Measurements from ENCODE around the gene GSG1L2. TPM values are rescaled to one million over a fixed set of nuclear protein-coding genes. Genes with fewer than 3 reads are reported as not detected.

Gene GSG1L2
- total RNA-seq, 1 donor from 2014 or later: not detected

- no peak overlapping the region for H3K4me3 Mint-ChIP-seq
- no peak overlapping the region for H3K27ac Mint-ChIP-seq
- H3K36me3 Mint-ChIP-seq (ENCODE audit: low read depth): no peaks in the 10 kb centered on the region
- no peak for DNase-seq
- no peaks in the 10 kb centered on the region for H3K27me3 Mint-ChIP-seq
- no peaks in the 10 kb centered on the region for H3K9me3 Mint-ChIP-seq
- H3K4me1 Mint-ChIP-seq: no peaks in the 10 kb centered on the region
- intact Hi-C loops (cut with micrococcal nuclease): no loop called here
Observed at GRCh38 chr17:9814337-9814945, 7.4 kb downstream of the GSG1L2 start.

GRCh38 chr17:9813166-9813565, 8.7 kb downstream of the GSG1L2 start:
- Mint-ChIP-seq H3K27me3 (no peaks in the 10 kb centered on the region), H3K27ac (no peak overlapping the region), H3K4me3 (no peak overlapping the region), H3K9me3 (no peaks in the 10 kb centered on the region), H3K36me3 (ENCODE audit: low read depth) (no peaks in the 10 kb centered on the region), H3K4me1 (no peaks in the 10 kb centered on the region)
- intact Hi-C loops (cut with micrococcal nuclease): no loop called here
- DNase-seq: no peak

GRCh38 chr17:9811537-9811936, 10.3 kb downstream of the GSG1L2 start:
- no peaks in the 10 kb centered on the region for H3K9me3 Mint-ChIP-seq
- no peaks in the 10 kb centered on the region for H3K4me1 Mint-ChIP-seq
- no peak overlapping the region for H3K27ac Mint-ChIP-seq
- no peaks in the 10 kb centered on the region for H3K27me3 Mint-ChIP-seq
- no peak overlapping the region for H3K4me3 Mint-ChIP-seq
- no peak for DNase-seq
- intact Hi-C loops (cut with micrococcal nuclease): no loop called here
- no peaks in the 10 kb centered on the region for H3K36me3 Mint-ChIP-seq (ENCODE audit: low read depth)

DNA sequence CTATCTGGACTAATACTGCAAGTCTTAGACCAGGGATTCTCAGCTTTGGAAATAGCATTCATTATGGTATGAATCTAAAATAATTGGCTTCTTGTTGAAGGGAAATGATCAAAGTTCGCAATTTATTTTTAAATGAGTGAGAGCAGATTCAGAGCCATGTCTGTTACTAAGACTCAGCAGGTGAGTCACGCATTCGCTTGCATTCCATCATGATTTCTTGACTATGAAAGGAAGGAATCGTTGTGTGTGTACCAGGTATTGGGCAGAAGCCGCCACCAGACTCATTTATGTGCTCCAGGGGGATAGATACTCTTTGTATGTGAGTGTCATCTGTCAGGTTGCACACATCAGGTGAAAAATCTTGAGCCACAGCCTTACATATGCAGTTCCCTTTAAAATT, 10.8 kb downstream of the GSG1L2 start:
- no peaks in the 10 kb centered on the region for H3K4me1 Mint-ChIP-seq
- DNase-seq: no peak
- no peaks in the 10 kb centered on the region for H3K27me3 Mint-ChIP-seq
- H3K36me3 Mint-ChIP-seq (ENCODE audit: low read depth): no peaks in the 10 kb centered on the region
- no peak overlapping the region for H3K27ac Mint-ChIP-seq
- no peaks in the 10 kb centered on the region for H3K9me3 Mint-ChIP-seq
- H3K4me3 Mint-ChIP-seq: no peak overlapping the region
- intact Hi-C loops (cut with micrococcal nuclease): no loop called here

DNA sequence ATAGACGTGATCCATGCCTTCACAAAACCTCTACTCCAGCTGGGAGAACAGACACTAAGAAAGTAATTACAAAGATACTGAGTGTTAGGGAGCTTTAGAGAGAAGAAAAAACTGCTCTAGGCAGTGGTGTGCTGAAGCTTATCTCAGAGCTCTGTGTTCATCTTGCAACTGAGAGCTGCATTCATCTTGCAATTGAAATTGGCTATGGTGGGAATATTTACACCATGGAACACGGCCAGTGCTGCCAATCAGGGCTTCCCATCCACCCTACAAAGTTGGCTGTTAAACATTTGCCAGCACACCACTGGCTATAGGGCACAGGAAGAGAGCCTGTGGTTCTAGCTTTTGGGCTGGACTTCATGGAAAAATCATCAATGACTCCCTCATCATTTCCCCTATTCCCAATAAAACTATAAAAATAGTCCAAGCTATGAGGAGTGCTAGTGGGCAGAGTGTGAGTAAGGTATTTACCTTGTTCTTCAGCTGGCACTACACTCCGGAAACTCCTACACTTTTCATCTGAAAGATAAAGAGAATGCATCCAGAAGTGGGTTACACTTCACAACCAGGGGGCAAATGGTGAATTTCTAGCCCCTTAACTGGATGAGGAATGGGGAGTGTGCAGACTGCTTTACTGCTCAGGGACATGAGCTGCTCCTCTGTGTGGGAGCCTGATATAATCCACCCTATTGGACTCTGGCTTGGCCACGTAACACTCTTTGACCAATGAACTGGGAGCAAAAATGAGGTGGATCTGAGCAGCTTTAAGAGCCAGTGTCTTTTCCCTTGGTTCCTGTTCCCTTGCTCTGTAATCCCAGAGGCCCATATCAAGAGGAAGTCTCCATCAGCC, 11.6 kb downstream of the GSG1L2 start:
- Mint-ChIP-seq H3K4me3 (no peak overlapping the region), H3K27me3 (no peaks in the 10 kb centered on the region)

DNA sequence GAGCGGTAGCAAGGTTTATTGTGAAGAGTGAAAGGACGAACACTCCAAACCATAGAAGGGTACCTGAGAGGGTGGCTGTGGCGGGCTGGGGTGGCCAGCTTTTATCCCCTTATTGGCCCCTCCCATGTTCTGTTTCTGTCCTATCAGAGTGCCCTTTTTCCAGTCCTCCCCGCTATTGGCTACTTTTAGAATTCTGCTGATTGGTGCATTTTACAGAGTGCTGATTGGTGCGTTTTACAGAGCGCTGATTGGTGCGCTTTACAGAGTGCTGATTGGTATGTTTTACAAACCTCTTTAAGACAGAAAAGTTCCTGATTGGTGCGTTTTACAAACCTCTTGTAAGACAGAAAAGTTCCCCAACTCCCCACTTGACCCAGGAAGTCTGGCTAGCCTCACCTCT, 12.5 kb downstream of the GSG1L2 start:
- Mint-ChIP-seq H3K27ac (no peak overlapping the region), H3K4me1 (no peaks in the 10 kb centered on the region), H3K4me3 (no peak overlapping the region), H3K27me3 (no peaks in the 10 kb centered on the region), H3K9me3 (no peaks in the 10 kb centered on the region), H3K36me3 (ENCODE audit: low read depth) (no peaks in the 10 kb centered on the region)
- no peak for DNase-seq
- intact Hi-C loops (cut with micrococcal nuclease): no loop called here

More for the DNA sequence above, 11.6 kb downstream of the GSG1L2 start:
- Mint-ChIP-seq H3K9me3 (no peaks in the 10 kb centered on the region), H3K27ac (no peak overlapping the region), H3K36me3 (ENCODE audit: low read depth) (no peaks in the 10 kb centered on the region), H3K4me1 (no peaks in the 10 kb centered on the region)
- intact Hi-C loops (cut with micrococcal nuclease): no loop called here
- DNase-seq: no peak

DNA sequence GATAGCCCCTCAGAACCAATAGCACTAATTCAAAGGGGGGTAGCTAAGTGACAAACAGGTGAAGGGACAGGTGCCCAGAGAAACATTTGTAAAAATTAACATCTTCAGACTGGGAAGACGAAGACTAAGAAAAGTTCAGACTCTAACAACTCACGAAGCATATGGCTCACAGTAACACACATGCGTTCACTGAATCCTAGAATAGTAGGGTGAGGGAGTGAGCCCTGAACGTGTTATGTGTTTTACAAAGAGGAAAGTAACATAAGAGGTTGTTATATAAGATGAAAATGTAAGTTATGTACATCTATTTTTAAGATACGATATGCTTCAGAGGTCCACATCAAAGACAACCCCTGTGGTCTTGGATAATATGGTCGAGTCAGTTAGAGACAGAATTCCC, 15.2 kb downstream of the GSG1L2 start:
- Mint-ChIP-seq H3K4me1 (no peaks in the 10 kb centered on the region), H3K27me3 (no peaks in the 10 kb centered on the region), H3K9me3 (no peaks in the 10 kb centered on the region), H3K36me3 (ENCODE audit: low read depth) (no peaks in the 10 kb centered on the region), H3K4me3 (no peak overlapping the region), H3K27ac (no peak overlapping the region)
- intact Hi-C loops (cut with micrococcal nuclease): no loop called here
- DNase-seq: no peak

- no peaks in the 10 kb centered on the region for H3K27me3 Mint-ChIP-seq
- no peak overlapping the region for H3K27ac Mint-ChIP-seq
- DNase-seq: no peak
Observed at GRCh38 chr17:9805769-9806168, 16.1 kb downstream of the GSG1L2 start.

DNA sequence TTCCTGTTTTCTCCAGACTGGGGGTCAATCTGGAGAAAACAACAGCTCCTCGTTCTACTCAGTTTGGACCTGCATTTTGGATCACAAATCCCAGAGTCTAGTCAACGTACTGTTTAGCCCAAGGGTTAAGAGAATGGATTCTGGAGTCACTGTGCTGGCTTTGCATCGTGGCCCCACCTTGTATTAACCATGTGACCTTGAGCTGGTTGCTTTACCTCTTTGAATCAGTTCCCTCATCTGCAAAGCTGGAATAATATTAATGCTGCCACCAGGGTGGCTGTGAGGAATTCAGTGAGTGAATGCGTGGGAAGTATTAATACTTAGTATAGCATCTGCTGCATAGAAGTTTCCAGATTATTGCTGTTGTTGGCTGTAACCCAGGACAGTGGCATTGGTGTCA, 19.2 kb downstream of the GSG1L2 start:
- Mint-ChIP-seq H3K27me3 (no peaks in the 10 kb centered on the region), H3K9me3 (no peaks in the 10 kb centered on the region), H3K4me3 (no peak overlapping the region), H3K27ac (no peak overlapping the region), H3K36me3 (ENCODE audit: low read depth) (no peaks in the 10 kb centered on the region), H3K4me1 (no peaks in the 10 kb centered on the region)
- DNase-seq: no peak
- intact Hi-C loops (cut with micrococcal nuclease): no loop called here

More at GRCh38 chr17:9805769-9806168, 16.1 kb downstream of the GSG1L2 start:
- H3K4me1 Mint-ChIP-seq: no peaks in the 10 kb centered on the region
- no peaks in the 10 kb centered on the region for H3K9me3 Mint-ChIP-seq
- intact Hi-C loops (cut with micrococcal nuclease): no loop called here
- H3K36me3 Mint-ChIP-seq (ENCODE audit: low read depth): no peaks in the 10 kb centered on the region
- no peak overlapping the region for H3K4me3 Mint-ChIP-seq

DNA sequence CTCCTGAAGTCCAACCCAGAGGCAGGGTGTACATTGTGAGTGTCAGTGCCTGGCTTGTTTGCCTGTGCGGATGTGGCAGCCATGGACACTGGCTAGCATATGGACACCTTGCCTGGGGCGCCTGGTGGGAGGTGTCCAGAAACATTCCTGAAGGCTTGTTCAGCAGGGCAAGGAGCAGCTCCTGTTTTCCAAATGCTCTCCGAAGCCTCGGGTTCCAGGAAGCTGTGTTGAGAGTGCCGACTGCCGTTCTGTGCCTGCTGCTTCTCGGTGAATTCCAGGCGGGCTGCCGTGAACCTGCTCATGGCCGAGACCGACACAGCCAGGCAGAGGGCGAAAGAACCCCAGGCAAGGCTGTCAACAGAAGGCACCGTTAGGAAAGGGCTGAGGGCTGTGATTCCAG, 19.6 kb downstream of the GSG1L2 start:
- no peak overlapping the region for H3K4me3 Mint-ChIP-seq
- no peak for DNase-seq
- no peaks in the 10 kb centered on the region for H3K27me3 Mint-ChIP-seq
- H3K36me3 Mint-ChIP-seq (ENCODE audit: low read depth): no peaks in the 10 kb centered on the region
- H3K9me3 Mint-ChIP-seq: no peaks in the 10 kb centered on the region
- H3K27ac Mint-ChIP-seq: no peak overlapping the region
- intact Hi-C loops (cut with micrococcal nuclease): no loop called here
- no peaks in the 10 kb centered on the region for H3K4me1 Mint-ChIP-seq

DNA sequence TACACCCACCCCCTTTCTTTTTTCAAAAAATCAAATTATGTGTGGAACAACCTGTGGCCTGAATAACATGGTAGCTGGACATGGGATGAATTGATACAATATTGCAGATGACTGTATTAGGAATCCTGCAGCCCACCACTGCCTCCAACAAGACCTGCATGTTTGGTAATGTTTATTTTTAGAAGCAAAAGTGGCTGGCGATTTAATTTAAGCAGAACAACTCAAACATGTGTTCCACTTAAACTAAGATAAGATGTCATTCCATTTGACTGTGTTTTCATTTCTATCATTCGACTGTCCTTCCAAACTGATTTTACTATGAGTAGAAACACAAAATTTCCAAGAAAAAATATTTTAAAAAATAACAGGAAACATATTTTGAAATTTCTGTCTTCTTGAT, 20.4 kb downstream of the GSG1L2 start:
- Mint-ChIP-seq H3K4me3 (no peak overlapping the region), H3K36me3 (ENCODE audit: low read depth) (no peaks in the 10 kb centered on the region), H3K9me3 (no peaks in the 10 kb centered on the region), H3K27ac (no peak overlapping the region), H3K4me1 (no peaks in the 10 kb centered on the region), H3K27me3 (no peaks in the 10 kb centered on the region)
- DNase-seq: no peak
- intact Hi-C loops (cut with micrococcal nuclease): no loop called here

DNA sequence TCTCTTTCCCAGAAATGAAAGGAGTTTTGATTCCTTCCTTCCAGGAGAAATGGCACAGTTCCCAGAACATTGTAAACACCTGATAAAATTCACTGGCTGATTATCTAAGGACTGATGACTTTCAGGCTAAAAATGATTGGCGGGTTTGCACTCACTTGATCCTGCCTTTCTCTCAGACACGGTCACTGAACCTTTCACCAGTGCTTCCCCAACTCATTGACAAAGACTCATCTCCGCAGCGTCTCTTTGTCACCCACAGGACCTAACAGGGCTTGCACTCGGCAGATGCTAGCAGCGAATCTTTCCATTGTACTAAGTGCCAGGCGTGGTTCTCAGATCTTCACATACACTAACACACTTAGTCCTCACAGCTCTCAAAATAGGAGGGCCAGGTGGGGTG, 23.2 kb downstream of the GSG1L2 start:
- DNase-seq: no peak
- H3K4me3 Mint-ChIP-seq: no peak overlapping the region
- no peak overlapping the region for H3K27ac Mint-ChIP-seq
- no peaks in the 10 kb centered on the region for H3K27me3 Mint-ChIP-seq
- intact Hi-C loops (cut with micrococcal nuclease): no loop called here
- H3K36me3 Mint-ChIP-seq (ENCODE audit: low read depth): no peaks in the 10 kb centered on the region
- no peaks in the 10 kb centered on the region for H3K4me1 Mint-ChIP-seq
- H3K9me3 Mint-ChIP-seq: no peaks in the 10 kb centered on the region

- Mint-ChIP-seq H3K4me1 (no peaks in the 10 kb centered on the region), H3K27me3 (no peaks in the 10 kb centered on the region), H3K36me3 (ENCODE audit: low read depth) (no peaks in the 10 kb centered on the region), H3K27ac (no peak overlapping the region), H3K9me3 (no peaks in the 10 kb centered on the region), H3K4me3 (no peak overlapping the region)
- DNase-seq: no peak
- intact Hi-C loops (cut with micrococcal nuclease): no loop called here
Observed at GRCh38 chr17:9798008-9798407, 23.9 kb downstream of the GSG1L2 start.

GRCh38 chr17:9792181-9792840, 29.6 kb downstream of the GSG1L2 start:
- Mint-ChIP-seq H3K27me3 (no peaks in the 10 kb centered on the region), H3K4me3 (no peak overlapping the region), H3K36me3 (ENCODE audit: low read depth) (no peaks in the 10 kb centered on the region), H3K9me3 (no peaks in the 10 kb centered on the region), H3K4me1 (no peaks in the 10 kb centered on the region), H3K27ac (no peak overlapping the region)
- no peak for DNase-seq
- intact Hi-C loops (cut with micrococcal nuclease): no loop called here

All from activated CD4-positive, alpha-beta T cell treated with anti-CD3 and anti-CD28 coated beads, Interleukin-2, amount 10 ng/mL, durations not matched to agents 24 days and 14 days (primary cell).